HG02943 (cell line): ENCODE measurements around the gene AMZ2.

Source experiments
- ATAC-seq: cut with Tn5 transposase; IDR thresholded peaks from one replicate; pipeline ENCODE4 v1.9.1; 2021; ENCODE audit warnings: mild to moderate bottlenecking, low read depth, moderate library complexity; ENCODE audit not compliant: unreplicated experiment

AMZ2 gene

DNA sequence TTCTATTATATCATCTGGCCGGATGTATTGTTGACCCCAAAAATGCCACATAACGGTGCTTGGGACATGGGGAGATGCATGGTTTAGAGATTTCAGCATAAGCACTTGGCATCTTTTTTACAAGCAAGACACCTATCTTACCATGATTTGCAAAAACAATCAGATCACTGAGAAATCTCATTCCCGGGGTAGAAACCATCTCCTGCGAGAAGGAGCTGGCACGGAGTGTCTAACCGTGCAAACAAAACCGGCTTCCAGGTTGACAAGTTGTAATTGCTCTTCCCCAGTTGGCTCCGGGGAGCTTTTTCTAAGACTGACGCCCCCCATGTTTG, 42.1 kb downstream of the AMZ2 start:
- ATAC-seq = no peak

GRCh38 chr17:68290268-68290954, 42.6 kb downstream of the AMZ2 start:
- no peak for ATAC-seq

- ATAC-seq = peak; percentile 44
These were observed 43.4 kb downstream of the AMZ2 start, which contains the start of the genes ARSG and SLC16A6 for GRCh38 chr17:68290955-68291835. ARSG (plus strand) TSS chr17:68291495; CDS start chr17:68307494, 15,999 bp downstream. SLC16A6 (minus strand) TSS chr17:68291127; CDS start chr17:68278320, 12,807 bp downstream.

GRCh38 chr17:68291836-68292688, 44.2 kb downstream of the AMZ2 start:
- peak; percentile 61 for ATAC-seq

DNA sequence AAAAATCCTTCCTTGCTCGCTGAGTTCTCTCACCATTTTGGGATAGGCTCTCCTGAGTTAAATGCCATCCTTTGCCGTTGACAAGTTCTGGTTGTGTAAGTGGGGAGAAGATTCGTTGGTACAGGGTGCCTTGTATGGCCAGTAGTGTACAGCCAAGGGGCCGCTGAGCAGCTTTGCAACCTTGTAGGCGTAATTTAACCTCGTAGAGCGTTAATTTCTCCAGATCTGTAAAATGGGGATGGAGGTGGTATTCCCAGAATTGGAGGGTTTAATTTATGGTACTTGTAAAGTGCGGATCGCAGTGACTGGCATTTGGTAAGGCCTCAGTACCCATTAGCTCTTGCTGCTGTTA, 44.8 kb downstream of the AMZ2 start:
- ATAC-seq = no peak

- ATAC-seq = no peak
These were observed 45.8 kb downstream of the AMZ2 start for GRCh38 chr17:68293490-68294195.

- ATAC-seq = no peak
These were observed 46.3 kb downstream of the AMZ2 start for GRCh38 chr17:68294196-68294555.

GRCh38 chr17:68294617-68295016, 46.8 kb downstream of the AMZ2 start:
- ATAC-seq = no peak

DNA sequence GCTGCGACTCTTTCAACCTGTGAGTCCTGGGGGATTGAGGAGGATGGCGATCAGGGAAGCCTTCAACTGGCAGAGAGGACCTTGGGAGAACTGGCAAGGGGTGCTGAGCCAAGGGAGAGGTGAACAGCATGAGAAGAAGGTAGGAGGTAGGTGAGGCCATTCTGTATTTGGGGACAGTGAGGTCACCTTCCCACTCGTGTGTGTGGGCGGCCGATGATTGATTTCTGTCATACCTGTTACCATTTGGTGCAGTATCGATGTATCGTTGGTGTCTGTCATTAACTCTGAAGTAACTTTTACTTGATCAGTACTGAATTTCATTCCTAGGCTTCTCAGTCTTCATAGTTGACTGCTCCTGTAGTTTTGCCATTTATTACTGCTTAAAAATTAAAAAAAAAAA, 47.2 kb downstream of the AMZ2 start:
- ATAC-seq = no peak

DNA sequence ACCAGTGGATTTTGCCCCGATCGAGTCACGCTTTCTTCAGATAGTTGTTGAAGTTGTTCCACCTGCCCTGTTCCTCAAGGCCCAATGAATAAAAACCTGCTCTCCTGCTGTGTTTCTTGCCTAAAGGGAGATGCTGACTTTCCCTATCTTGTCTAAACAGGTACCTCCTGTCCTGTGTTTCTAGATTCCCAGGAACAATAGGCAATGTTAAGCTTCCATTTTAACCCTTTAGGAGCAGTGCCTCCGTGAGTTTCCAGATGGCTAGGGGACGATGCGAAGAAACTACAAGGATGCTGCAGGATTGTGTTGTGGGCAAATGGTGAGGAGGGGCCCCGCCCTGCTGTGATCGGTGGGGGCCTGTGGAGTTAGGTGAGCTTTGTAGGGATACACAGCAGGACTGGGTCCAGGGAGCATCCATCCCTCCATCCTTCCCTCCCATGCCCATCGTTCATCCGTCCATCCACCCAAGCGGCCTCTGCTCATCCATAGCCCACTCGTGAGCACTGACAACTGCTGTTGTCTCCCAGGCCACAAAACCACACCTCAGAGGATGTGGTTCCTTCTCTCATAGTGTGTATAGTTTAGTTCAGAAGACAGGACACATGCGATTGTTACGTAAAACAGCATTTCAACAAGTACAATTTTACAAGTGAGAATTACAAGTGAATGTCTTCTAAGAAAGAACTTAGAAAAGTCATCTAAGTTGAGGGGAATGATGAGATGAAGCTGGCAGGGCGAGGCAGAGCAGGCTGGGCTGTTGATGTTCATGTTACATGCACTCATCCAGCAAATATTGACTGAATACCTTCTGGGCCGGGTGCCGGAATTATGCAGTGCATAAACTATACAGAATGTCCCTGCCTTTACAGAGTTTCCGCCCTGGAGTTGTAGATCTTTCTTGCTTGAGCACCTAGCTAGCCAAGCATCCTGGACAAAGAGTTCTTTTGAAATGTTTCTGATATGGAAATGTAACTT, 48.7 kb downstream of the AMZ2 start:
- no peak for ATAC-seq

DNA sequence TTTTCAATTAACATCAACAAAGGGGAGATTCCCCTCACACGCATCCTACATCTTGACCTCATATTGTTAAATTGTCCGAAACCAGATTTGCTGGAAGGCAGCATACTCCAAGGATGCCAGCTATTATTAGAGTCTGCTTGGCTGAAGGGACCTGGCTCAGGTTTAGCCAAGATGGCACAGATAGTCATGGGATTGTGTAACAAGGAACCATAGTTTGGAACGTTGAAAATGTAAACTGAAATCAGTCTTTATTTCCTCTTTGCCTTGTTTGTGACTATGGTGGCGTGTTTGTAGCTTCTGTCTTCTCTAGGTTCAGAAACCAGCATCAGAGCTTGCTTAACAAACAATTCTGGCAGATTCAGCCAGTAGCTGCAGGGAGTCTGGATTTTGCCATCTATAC, 49.4 kb downstream of the AMZ2 start:
- no peak for ATAC-seq

- ATAC-seq = no peak
These were observed 50.8 kb downstream of the AMZ2 start for GRCh38 chr17:68298601-68299000.

- no peak for ATAC-seq
These were observed 52.0 kb downstream of the AMZ2 start for GRCh38 chr17:68299817-68300216.

- ATAC-seq = no peak
These were observed 53.7 kb downstream of the AMZ2 start for GRCh38 chr17:68301438-68301959.

- ATAC-seq = no peak
These were observed 54.3 kb downstream of the AMZ2 start for GRCh38 chr17:68302066-68302564.

DNA sequence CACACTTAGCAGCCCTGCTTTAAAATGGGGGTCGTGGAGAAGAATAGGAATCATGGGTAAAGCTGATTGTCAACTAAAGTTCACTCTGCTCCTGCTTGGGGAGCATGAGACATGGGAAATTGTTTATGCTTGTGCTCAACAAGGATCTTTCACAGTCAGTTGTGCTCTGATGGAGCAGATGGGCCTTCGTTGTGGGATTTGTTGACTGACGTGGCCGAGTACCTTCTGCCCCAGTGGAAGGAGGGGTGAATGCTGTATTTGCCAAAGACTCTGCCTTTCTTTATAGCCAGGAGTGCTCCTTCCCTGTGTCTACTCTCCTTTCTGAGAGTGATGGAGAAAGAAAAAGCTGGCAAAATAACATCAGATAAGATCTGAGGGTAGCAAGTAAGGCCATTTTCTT, 54.8 kb downstream of the AMZ2 start:
- ATAC-seq = no peak

GRCh38 chr17:68304706-68305105, 56.9 kb downstream of the AMZ2 start:
- no peak for ATAC-seq

GRCh38 chr17:68305142-68305541, 57.3 kb downstream of the AMZ2 start:
- ATAC-seq = no peak
